Tibial nerve (tissue), 4 donors: ENCODE data around the gene FAM120B. TPM values are rescaled to one million over a fixed set of nuclear protein-coding genes. Genes with fewer than 3 reads are reported as not detected.

Experiments
- DNase-seq, 2 donors: peaks; one replicate each; pipeline ENCODE4 v3.0.0-alpha.2; 2019; ENCODE audit warnings: low spot score in 2 of 2
- H3K27ac ChIP-seq, 4 donors: fragments of 200-600 bp; sonication (generic) in 3 of 4; one replicate each; pipeline ENCODE4 v1.5.1; 2017 to 2019; ENCODE audit warnings: mild to moderate bottlenecking in 1 of 4
- H3K27me3 ChIP-seq, 2 donors: fragments of 200-600 bp; sonication (generic) in 1 of 2; one replicate each; pipeline versions ENCODE4 v1.5.1 to v1.6.0; 2017 to 2019
- H3K36me3 ChIP-seq, 3 donors: fragments of 200-600 bp; sonication (generic); one replicate each; pipeline ENCODE4 v1.5.1; 2018 to 2019
- H3K4me1 ChIP-seq, 4 donors: fragments of 200-600 bp; sonication (generic) in 3 of 4; one replicate each; pipeline ENCODE4 v1.5.1; 2017 to 2019
- H3K4me3 ChIP-seq, 4 donors: fragments of 200-600 bp; sonication (generic) in 3 of 4; one replicate each; pipeline ENCODE4 v1.5.1; 2017 to 2019; ENCODE audit warnings: mild to moderate bottlenecking in 1 of 4, moderate library complexity in 1 of 4
- H3K9me3 ChIP-seq, 4 donors: fragments of 200-600 bp; sonication (generic) in 3 of 4; one replicate each; pipeline ENCODE4 v1.5.1; 2017 to 2019
- CTCF ChIP-seq, 5 experiments: fragments of 200-600 bp in 3 of 5; fragments of 450-650 bp in 2 of 5; sonication (generic) in 3 of 5; IDR thresholded peaks; one replicate each; pipeline ENCODE4 v1.5.1; 2016 to 2019; ENCODE audit warnings: antibody characterized with exemption in 5 of 5, mild to moderate bottlenecking in 3 of 5, moderate library complexity in 2 of 5
- EP300 ChIP-seq, 2 donors: sonication (generic); formaldehyde crosslinking; IDR thresholded peaks; one replicate each; pipeline ENCODE4 v1.6.1; 2017; ENCODE audit warnings: antibody characterized with exemption in 2 of 2, mild to moderate bottlenecking in 1 of 2
- POLR2A ChIP-seq, 2 donors: fragments of 450-650 bp; IDR thresholded peaks; one replicate each; pipeline ENCODE4 v1.6.1; 2017; ENCODE audit warnings: antibody characterized with exemption in 2 of 2, mild to moderate bottlenecking in 2 of 2, moderate library complexity in 2 of 2
- WGBS, 2 donors: methylation state at CpG; one replicate each; pipeline ENCODE4 v1.1.5; 2018; 5-methylcytosine and 5-hydroxymethylcytosine counted together
- total RNA-seq, 4 donors: library from RNA; depleted of rRNA; stranded (reverse); fragments of >200 nt; gene quantifications; one replicate each; pipeline ENCODE4 v1.1.0, GENCODE V29; 2016

The FAM120B gene
- total RNA-seq, 4 donors from 2014 or later: 26.0 to 35.4 (median 32.1) TPM

- H3K27me3 ChIP-seq: no peaks in the 10 kb centered on the region
- H3K36me3 ChIP-seq: peaks cover 0 to 26% (median 0%) of the 10 kb centered on the region in 3 donors
- H3K27ac ChIP-seq: no peak overlapping the region
- 92 to 95% methylated on average over 6 of the region's 6 CpGs for WGBS, 2 donors
- peaks cover 0 to 48% (median 3%) of the 10 kb centered on the region in 4 donors for H3K4me1 ChIP-seq
- TF ChIP-seq POLR2A (IDR thresholded peaks at IDR 0.05) (no peak), CTCF (IDR thresholded peaks at IDR 0.05) (no peak), EP300 (IDR thresholded peaks at IDR 0.05) (no peak)
- H3K4me3 ChIP-seq: no peak overlapping the region
- no peaks in the 10 kb centered on the region for H3K9me3 ChIP-seq
- DNase-seq: no peak
Measured at GRCh38 chr6:170313716-170314295, 7.2 kb downstream of the FAM120B start.

GRCh38 chr6:170314983-170315382 is 8.4 kb downstream of the FAM120B start:
- Histone ChIP-seq H3K4me3 (no peak overlapping the region), H3K4me1 (peaks cover 0 to 36% (median 0%) of the 10 kb centered on the region in 4 donors), H3K9me3 (no peaks in the 10 kb centered on the region), H3K27ac (no peak overlapping the region), H3K36me3 (peaks cover 0 to 37% (median 0%) of the 10 kb centered on the region in 3 donors), H3K27me3 (no peaks in the 10 kb centered on the region)
- WGBS, 2 donors: 83% methylated on average over 5 of the region's 5 CpGs
- TF ChIP-seq POLR2A (IDR thresholded peaks at IDR 0.05): no peak
- TF ChIP-seq EP300 (IDR thresholded peaks at IDR 0.05): no peak
- no peak for TF ChIP-seq CTCF (IDR thresholded peaks at IDR 0.05)
- no peak for DNase-seq

- WGBS, 2 donors: 93 to 94% methylated on average over 4 of the region's 4 CpGs
- peaks cover 0 to 40% (median 0%) of the 10 kb centered on the region in 3 donors for H3K36me3 ChIP-seq
- no peak for TF ChIP-seq EP300 (IDR thresholded peaks at IDR 0.05)
- TF ChIP-seq CTCF (IDR thresholded peaks at IDR 0.05): no peak
- TF ChIP-seq POLR2A (IDR thresholded peaks at IDR 0.05): no peak
- no peaks in the 10 kb centered on the region for H3K9me3 ChIP-seq
- no peak overlapping the region for H3K4me3 ChIP-seq
- H3K27ac ChIP-seq: no peak overlapping the region
- no peaks in the 10 kb centered on the region for H3K27me3 ChIP-seq
- no peak for DNase-seq
- peaks cover 0 to 26% (median 0%) of the 10 kb centered on the region in 4 donors for H3K4me1 ChIP-seq
Measured at GRCh38 chr6:170316071-170316470, 9.5 kb downstream of the FAM120B start.

- no peak overlapping the region for H3K4me3 ChIP-seq
- 87 to 88% methylated on average over 1 of the region's 1 CpG for WGBS, 2 donors
- peaks cover 0 to 48% (median 0%) of the 10 kb centered on the region in 3 donors for H3K36me3 ChIP-seq
- H3K9me3 ChIP-seq: no peaks in the 10 kb centered on the region
- TF ChIP-seq POLR2A (IDR thresholded peaks at IDR 0.05): no peak
- TF ChIP-seq CTCF (IDR thresholded peaks at IDR 0.05): no peak
- TF ChIP-seq EP300 (IDR thresholded peaks at IDR 0.05): no peak
- DNase-seq: no peak
- H3K27me3 ChIP-seq: no peaks in the 10 kb centered on the region
- H3K4me1 ChIP-seq: peaks cover 0 to 20% (median 0%) of the 10 kb centered on the region in 4 donors
- peak overlapping the region in 1 of 4 donors; percentile 2 for H3K27ac ChIP-seq
Measured at GRCh38 chr6:170317076-170317475, 10.5 kb downstream of the FAM120B start.

- Histone ChIP-seq H3K27ac (no peak overlapping the region), H3K27me3 (no peaks in the 10 kb centered on the region), H3K9me3 (no peaks in the 10 kb centered on the region), H3K36me3 (peaks cover 0 to 55% (median 0%) of the 10 kb centered on the region in 3 donors), H3K4me3 (no peak overlapping the region), H3K4me1 (peaks cover 0 to 18% (median 0%) of the 10 kb centered on the region in 4 donors)
- DNase-seq: no peak
- TF ChIP-seq POLR2A (IDR thresholded peaks at IDR 0.05) (no peak), EP300 (IDR thresholded peaks at IDR 0.05) (peak in 1 of 2 donors; percentile 21), CTCF (IDR thresholded peaks at IDR 0.05) (no peak)
- 63 to 74% methylated on average over 5 of the region's 5 CpGs for WGBS, 2 donors
Measured at GRCh38 chr6:170317718-170318117, 11.2 kb downstream of the FAM120B start.
